ENCODE results near the gene FOXP4. TPM values are rescaled to one million over a fixed set of nuclear protein-coding genes. Genes with fewer than 3 reads are reported as not detected.

The FOXP4 gene
- total RNA-seq, 1 experiment from 2014 or later = 32.3 TPM

DNA sequence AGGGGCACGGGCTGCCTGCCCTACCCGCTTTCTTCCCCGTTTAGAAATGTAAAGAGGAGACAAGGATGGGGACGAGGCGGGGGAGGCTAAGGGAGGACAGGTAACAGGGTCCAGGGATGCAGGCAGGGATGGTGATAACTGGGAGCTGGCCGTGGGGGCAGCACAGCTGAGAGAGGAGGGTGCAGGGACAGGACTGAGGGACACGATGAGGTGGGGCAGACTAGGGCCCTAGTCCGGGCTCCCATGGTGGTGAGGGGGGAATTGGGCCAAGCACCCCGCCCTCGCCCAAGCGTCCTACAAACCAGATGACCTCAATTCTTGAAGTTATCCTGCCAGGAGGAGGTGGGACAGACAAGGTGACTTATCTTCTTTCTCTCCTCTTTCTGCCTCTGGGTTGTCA, 47.7 kb downstream of the FOXP4 start:
- ChIA-PET CTCF (interaction anchor here (0.8 to 1.0 kb wide), 2 partner anchors 9 to 132 kb away, joined by 3 to 5 read pairs; no protein-coding TSS in a partner anchor), POLR2A (no interaction called here), RAD21 (ENCODE audit: low non-redundant PET in 1 of 2, low total read pairs in 2 of 2, uncharacterized antibody in 2 of 2, unreplicated experiment in 2 of 2) (interaction anchor here in 1 of 2 experiments (0.5 kb wide), 1 partner anchor 9 kb away, joined by 3 read pairs; no protein-coding TSS in a partner anchor)
- TF ChIP-seq, protein P1, sequence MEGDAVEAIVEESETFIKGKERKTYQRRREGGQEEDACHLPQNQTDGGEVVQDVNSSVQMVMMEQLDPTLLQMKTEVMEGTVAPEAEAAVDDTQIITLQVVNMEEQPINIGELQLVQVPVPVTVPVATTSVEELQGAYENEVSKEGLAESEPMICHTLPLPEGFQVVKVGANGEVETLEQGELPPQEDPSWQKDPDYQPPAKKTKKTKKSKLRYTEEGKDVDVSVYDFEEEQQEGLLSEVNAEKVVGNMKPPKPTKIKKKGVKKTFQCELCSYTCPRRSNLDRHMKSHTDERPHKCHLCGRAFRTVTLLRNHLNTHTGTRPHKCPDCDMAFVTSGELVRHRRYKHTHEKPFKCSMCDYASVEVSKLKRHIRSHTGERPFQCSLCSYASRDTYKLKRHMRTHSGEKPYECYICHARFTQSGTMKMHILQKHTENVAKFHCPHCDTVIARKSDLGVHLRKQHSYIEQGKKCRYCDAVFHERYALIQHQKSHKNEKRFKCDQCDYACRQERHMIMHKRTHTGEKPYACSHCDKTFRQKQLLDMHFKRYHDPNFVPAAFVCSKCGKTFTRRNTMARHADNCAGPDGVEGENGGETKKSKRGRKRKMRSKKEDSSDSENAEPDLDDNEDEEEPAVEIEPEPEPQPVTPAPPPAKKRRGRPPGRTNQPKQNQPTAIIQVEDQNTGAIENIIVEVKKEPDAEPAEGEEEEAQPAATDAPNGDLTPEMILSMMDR (IDR thresholded peaks at IDR 0.05 in 2 of 3, conservative IDR thresholded peaks at IDR 0.05 in 1 of 3; ENCODE audit: borderline replicate concordance in 1 of 3, insufficient read depth in 1 of 3, low read depth in 2 of 3, low read length in 2 of 3) = no peak
- no peak for TF ChIP-seq SRF (IDR thresholded peaks at IDR 0.05; ENCODE audit: low read depth)
- no peaks in the 10 kb centered on the region for H3K27me3 ChIP-seq (ENCODE audit: insufficient read depth, low read length)
- peaks cover 0 to 3% of the 10 kb centered on the region in 2 experiments; a peak in 1 of 4 replicates for H3K4me1 ChIP-seq (ENCODE audit: control insufficient read depth in 1 of 2, insufficient read depth in 2 of 2, low read length in 2 of 2)
- no peak overlapping the region for H3K27ac ChIP-seq (ENCODE audit: low read depth, low read length)
- no peak overlapping the region for H3K4me2 ChIP-seq (ENCODE audit: low read length)
- DNase-seq (ENCODE audit: low read depth, low spot score) (no peak), ATAC-seq (no peak)
- H3K79me2 ChIP-seq (ENCODE audit: insufficient read depth, low read length) = no peaks in the 10 kb centered on the region
- H3K9me2 ChIP-seq (ENCODE audit: insufficient read depth) = no peaks in the 10 kb centered on the region
- no peak overlapping the region for H2AFZ ChIP-seq (ENCODE audit: low read depth, low read length, poor library complexity, severe bottlenecking)
- no peaks in the 10 kb centered on the region for H4K20me1 ChIP-seq (ENCODE audit: insufficient read depth)
- H3K4me3 ChIP-seq (replicated peaks in 1 of 2; ENCODE audit: low read depth in 1 of 2, low read length in 2 of 2) = no peak overlapping the region
- no peaks in the 10 kb centered on the region for H3K9me3 ChIP-seq (ENCODE audit: control insufficient read depth in 1 of 2, insufficient read depth in 1 of 2, low read depth in 1 of 2, low read length in 2 of 2)
- H3K9ac ChIP-seq (ENCODE audit: low read length) = no peak overlapping the region
- peaks cover 4 to 12% of the 10 kb centered on the region in 2 experiments; a peak in 2 of 4 replicates for H3K36me3 ChIP-seq (ENCODE audit: control insufficient read depth in 1 of 2, insufficient read depth in 2 of 2, low read length in 2 of 2)
- intact Hi-C loops (cut with micrococcal nuclease) = no loop called here
- BruUV-seq (replicated peaks) = no TSS peak

DNA sequence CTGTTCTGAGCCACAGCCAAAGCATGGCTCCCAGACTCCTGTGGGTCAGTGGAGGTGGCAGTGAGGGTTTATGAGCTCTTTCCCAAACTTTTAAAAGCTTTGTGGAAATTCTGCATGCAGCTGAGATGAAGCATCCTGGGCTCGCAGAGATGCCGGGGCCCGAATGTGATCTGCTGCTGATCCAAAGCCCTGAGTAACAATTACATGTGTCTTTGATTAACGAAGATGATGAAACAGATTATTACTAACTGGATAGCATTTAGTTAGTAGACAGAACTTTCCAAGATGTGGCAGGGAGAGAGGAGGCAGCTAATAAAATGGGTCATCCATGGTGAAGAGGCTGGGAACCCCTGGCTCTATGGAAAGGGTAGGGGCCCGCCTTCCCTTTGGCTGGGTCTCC, 48.1 kb downstream of the FOXP4 start:
- H3K27me3 ChIP-seq (ENCODE audit: insufficient read depth, low read length) = no peaks in the 10 kb centered on the region
- ChIA-PET RAD21 (ENCODE audit: low non-redundant PET in 1 of 2, low total read pairs in 2 of 2, uncharacterized antibody in 2 of 2, unreplicated experiment in 2 of 2) (no interaction called here), CTCF (interaction anchor here (0.8 to 1.0 kb wide), 2 partner anchors 8 to 132 kb away, joined by 3 to 5 read pairs; no protein-coding TSS in a partner anchor), POLR2A (no interaction called here)
- no peaks in the 10 kb centered on the region for H3K9me2 ChIP-seq (ENCODE audit: insufficient read depth)
- H4K20me1 ChIP-seq (ENCODE audit: insufficient read depth) = no peaks in the 10 kb centered on the region
- H2AFZ ChIP-seq (ENCODE audit: low read depth, low read length, poor library complexity, severe bottlenecking) = no peak overlapping the region
- no TSS peak for BruUV-seq (replicated peaks)
- H3K4me2 ChIP-seq (ENCODE audit: low read length) = no peak overlapping the region
- H3K9me3 ChIP-seq (ENCODE audit: control insufficient read depth in 1 of 2, insufficient read depth in 1 of 2, low read depth in 1 of 2, low read length in 2 of 2) = no peaks in the 10 kb centered on the region
- no peaks in the 10 kb centered on the region for H3K79me2 ChIP-seq (ENCODE audit: insufficient read depth, low read length)
- H3K27ac ChIP-seq (ENCODE audit: low read depth, low read length) = no peak overlapping the region
- no peak overlapping the region for H3K9ac ChIP-seq (ENCODE audit: low read length)
- H3K4me1 ChIP-seq (ENCODE audit: control insufficient read depth in 1 of 2, insufficient read depth in 2 of 2, low read length in 2 of 2) = peaks cover 0 to 3% of the 10 kb centered on the region in 2 experiments; a peak in 1 of 4 replicates
- TF ChIP-seq ELF1 (IDR thresholded peaks at IDR 0.05; ENCODE audit: borderline replicate concordance, low read depth) = no peak
- TF ChIP-seq, protein P2, sequence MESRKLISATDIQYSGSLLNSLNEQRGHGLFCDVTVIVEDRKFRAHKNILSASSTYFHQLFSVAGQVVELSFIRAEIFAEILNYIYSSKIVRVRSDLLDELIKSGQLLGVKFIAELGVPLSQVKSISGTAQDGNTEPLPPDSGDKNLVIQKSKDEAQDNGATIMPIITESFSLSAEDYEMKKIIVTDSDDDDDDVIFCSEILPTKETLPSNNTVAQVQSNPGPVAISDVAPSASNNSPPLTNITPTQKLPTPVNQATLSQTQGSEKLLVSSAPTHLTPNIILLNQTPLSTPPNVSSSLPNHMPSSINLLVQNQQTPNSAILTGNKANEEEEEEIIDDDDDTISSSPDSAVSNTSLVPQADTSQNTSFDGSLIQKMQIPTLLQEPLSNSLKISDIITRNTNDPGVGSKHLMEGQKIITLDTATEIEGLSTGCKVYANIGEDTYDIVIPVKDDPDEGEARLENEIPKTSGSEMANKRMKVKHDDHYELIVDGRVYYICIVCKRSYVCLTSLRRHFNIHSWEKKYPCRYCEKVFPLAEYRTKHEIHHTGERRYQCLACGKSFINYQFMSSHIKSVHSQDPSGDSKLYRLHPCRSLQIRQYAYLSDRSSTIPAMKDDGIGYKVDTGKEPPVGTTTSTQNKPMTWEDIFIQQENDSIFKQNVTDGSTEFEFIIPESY (IDR thresholded peaks at IDR 0.05; ENCODE audit: extremely low read depth, insufficient replicate concordance, low read length) = no peak
- no peak for TF ChIP-seq CBX3 (IDR thresholded peaks at IDR 0.05; ENCODE audit: low read depth)
- no peak for DNase-seq (ENCODE audit: low read depth, low spot score)
- H3K4me3 ChIP-seq (replicated peaks in 1 of 2; ENCODE audit: low read depth in 1 of 2, low read length in 2 of 2) = no peak overlapping the region
- peaks cover 4 to 12% of the 10 kb centered on the region in 2 experiments; a peak in 2 of 4 replicates for H3K36me3 ChIP-seq (ENCODE audit: control insufficient read depth in 1 of 2, insufficient read depth in 2 of 2, low read length in 2 of 2)
- intact Hi-C loops (cut with micrococcal nuclease) = no loop called here
- no peak for ATAC-seq

All from HCT116 (cell line).